Measurements from ENCODE around the gene DIS3L2. TPM values are rescaled to one million over a fixed set of nuclear protein-coding genes. Genes with fewer than 3 reads are reported as not detected.
"Not testable (repeated sequence)": the region's sequence is repeated elsewhere in the genome, so short reads cannot be mapped to it uniquely, and the experiment has no call there.

The DIS3L2 gene
- total RNA-seq, 4 donors from 2014 or later, result 12.8 to 27.3 (median 16.8) TPM

GRCh38 chr2:232030229-232030628, 68.7 kb downstream of the DIS3L2 start:
- H3K36me3 ChIP-seq, result peaks cover 0 to 9% of the 10 kb centered on the region in 2 donors
- H3K27me3 ChIP-seq, result no peaks in the 10 kb centered on the region
- in situ Hi-C loops (cut with MboI; ENCODE audit: low sequenced_read_pairs in 4 of 4), result no loop called here
- H3K4me3 ChIP-seq, result no peak overlapping the region
- TF ChIP-seq CTCF (IDR thresholded peaks at IDR 0.05 in 4 of 5, conservative IDR thresholded peaks at IDR 0.05 in 1 of 5) (no peak), POLR2A (IDR thresholded peaks at IDR 0.05) (no peak)
- no peak for ATAC-seq
- H3K4me1 ChIP-seq, result peaks cover 0 to 7% of the 10 kb centered on the region in 2 donors
- no peak overlapping the region for H3K27ac ChIP-seq
- H3K9me3 ChIP-seq, result no peaks in the 10 kb centered on the region
- no peak for DNase-seq
- intact Hi-C loops (cut with DNase I; ENCODE audit: low total_unique reads), result no loop called here

- DNase-seq; H3K36me3 ChIP-seq; H3K27me3 ChIP-seq; H3K4me1 ChIP-seq; in situ Hi-C loops (cut with MboI; ENCODE audit: low sequenced_read_pairs in 4 of 4); H3K9me3 ChIP-seq; H3K4me3 ChIP-seq; intact Hi-C loops (cut with DNase I; ENCODE audit: low total_unique reads); H3K27ac ChIP-seq; ATAC-seq: not testable (repeated sequence)
These were observed 73.8 kb downstream of the DIS3L2 start for GRCh38 chr2:232035292-232035691.

- intact Hi-C loops (cut with DNase I; ENCODE audit: low total_unique reads); H3K27me3 ChIP-seq; H3K9me3 ChIP-seq; H3K4me3 ChIP-seq; in situ Hi-C loops (cut with MboI; ENCODE audit: low sequenced_read_pairs in 4 of 4); ATAC-seq; DNase-seq; H3K27ac ChIP-seq; H3K4me1 ChIP-seq; H3K36me3 ChIP-seq: not testable (repeated sequence)
These were observed 75.4 kb downstream of the DIS3L2 start for GRCh38 chr2:232036876-232037275.

- no peaks in the 10 kb centered on the region for H3K9me3 ChIP-seq
- intact Hi-C loops (cut with DNase I; ENCODE audit: low total_unique reads) (no loop called here), in situ Hi-C loops (cut with MboI; ENCODE audit: low sequenced_read_pairs in 4 of 4) (no loop called here)
- H3K4me1 ChIP-seq, result no peaks in the 10 kb centered on the region
- no peak for TF ChIP-seq CTCF (IDR thresholded peaks at IDR 0.05 in 4 of 5, conservative IDR thresholded peaks at IDR 0.05 in 1 of 5)
- no peak for TF ChIP-seq POLR2A (IDR thresholded peaks at IDR 0.05)
- ATAC-seq (no peak), DNase-seq (no peak)
- peaks cover 0 to 6% of the 10 kb centered on the region in 2 donors for H3K36me3 ChIP-seq
- no peak overlapping the region for H3K27ac ChIP-seq
- no peak overlapping the region for H3K4me3 ChIP-seq
- H3K27me3 ChIP-seq, result no peaks in the 10 kb centered on the region
These were observed 76.9 kb downstream of the DIS3L2 start for GRCh38 chr2:232038251-232038880.

GRCh38 chr2:232038881-232039485, 77.5 kb downstream of the DIS3L2 start:
- in situ Hi-C loops (cut with MboI; ENCODE audit: low sequenced_read_pairs in 4 of 4), result no loop called here
- TF ChIP-seq POLR2A (IDR thresholded peaks at IDR 0.05), result no peak
- TF ChIP-seq CTCF (IDR thresholded peaks at IDR 0.05 in 4 of 5, conservative IDR thresholded peaks at IDR 0.05 in 1 of 5), result no peak
- intact Hi-C loops (cut with DNase I; ENCODE audit: low total_unique reads), result no loop called here
- no peaks in the 10 kb centered on the region for H3K27me3 ChIP-seq
- H3K4me1 ChIP-seq, result no peaks in the 10 kb centered on the region
- DNase-seq, result no peak
- no peaks in the 10 kb centered on the region for H3K9me3 ChIP-seq
- no peak overlapping the region for H3K27ac ChIP-seq
- no peak for ATAC-seq
- H3K4me3 ChIP-seq, result no peak overlapping the region
- peaks cover 0 to 6% of the 10 kb centered on the region in 2 donors for H3K36me3 ChIP-seq

Data from gastrocnemius medialis (tissue), 4 donors.